Duodenal mucosa (tissue), 2 donors: Measurements from ENCODE around the gene HBG2.

Experiments
- H3K27ac ChIP-seq: one replicate; pipeline ENCODE4 v1.7.0; 2013; ENCODE audit warnings: low read depth, low read length
- H3K27me3 ChIP-seq, 2 donors: one replicate each; pipeline ENCODE4 v1.7.0; 2013; ENCODE audit warnings: low read length in 2 of 2, control low read depth in 1 of 2; ENCODE audit not compliant: insufficient read depth in 2 of 2, control insufficient read depth in 1 of 2
- H3K36me3 ChIP-seq, 2 donors: one replicate each; pipeline ENCODE4 v1.7.0; 2013; ENCODE audit warnings: low read length in 2 of 2, control low read depth in 1 of 2; ENCODE audit not compliant: insufficient read depth in 2 of 2, control insufficient read depth in 1 of 2
- H3K4me1 ChIP-seq, 2 donors: one replicate each; pipeline ENCODE4 v1.7.0; 2013; ENCODE audit warnings: low read length in 2 of 2, control low read depth in 1 of 2; ENCODE audit not compliant: insufficient read depth in 2 of 2, control insufficient read depth in 1 of 2
- H3K4me3 ChIP-seq, 2 donors: one replicate each; pipeline ENCODE4 v1.7.0; 2013; ENCODE audit warnings: low read length in 2 of 2, low read depth in 1 of 2
- H3K9ac ChIP-seq, 2 donors: one replicate each; pipeline ENCODE4 v1.7.0; 2013; ENCODE audit warnings: low read length in 2 of 2, low read depth in 1 of 2
- H3K9me3 ChIP-seq, 2 donors: one replicate each; pipeline ENCODE4 v1.7.0; 2013; ENCODE audit warnings: low read length in 2 of 2, control low read depth in 1 of 2; ENCODE audit not compliant: control insufficient read depth in 1 of 2

The HBG2 gene

DNA sequence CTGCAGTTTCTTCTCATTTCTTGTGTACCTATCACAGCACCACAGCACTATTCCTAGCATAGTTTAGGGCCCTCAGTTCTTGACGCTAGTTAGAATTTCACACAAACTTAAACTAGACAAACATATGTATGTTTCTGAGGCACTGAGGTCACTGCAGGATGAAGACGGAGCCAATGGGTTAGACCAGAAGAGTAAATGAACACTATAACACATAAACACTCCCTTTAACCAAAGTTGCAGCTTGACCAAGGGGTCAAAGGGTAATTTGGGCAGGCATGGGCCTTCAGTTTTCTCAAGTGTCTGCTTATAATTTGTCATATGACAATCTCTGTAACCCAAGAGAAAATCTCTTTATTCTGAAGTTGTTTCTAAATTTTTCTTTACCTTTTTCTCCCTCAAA is 28.0 kb upstream of the HBG2 start:
- Histone ChIP-seq H3K27ac (no peak overlapping the region), H3K9ac (no peak overlapping the region), H3K9me3 (no peaks in the 10 kb centered on the region), H3K36me3 (no peaks in the 10 kb centered on the region), H3K27me3 (no peaks in the 10 kb centered on the region), H3K4me1 (no peaks in the 10 kb centered on the region), H3K4me3 (no peak overlapping the region)

GRCh38 chr11:5281596-5281995 is 27.0 kb upstream of the HBG2 start:
- Histone ChIP-seq H3K9ac (no peak overlapping the region), H3K4me1 (no peaks in the 10 kb centered on the region), H3K36me3 (no peaks in the 10 kb centered on the region), H3K9me3 (no peaks in the 10 kb centered on the region), H3K4me3 (no peak overlapping the region), H3K27me3 (no peaks in the 10 kb centered on the region), H3K27ac (no peak overlapping the region)

DNA sequence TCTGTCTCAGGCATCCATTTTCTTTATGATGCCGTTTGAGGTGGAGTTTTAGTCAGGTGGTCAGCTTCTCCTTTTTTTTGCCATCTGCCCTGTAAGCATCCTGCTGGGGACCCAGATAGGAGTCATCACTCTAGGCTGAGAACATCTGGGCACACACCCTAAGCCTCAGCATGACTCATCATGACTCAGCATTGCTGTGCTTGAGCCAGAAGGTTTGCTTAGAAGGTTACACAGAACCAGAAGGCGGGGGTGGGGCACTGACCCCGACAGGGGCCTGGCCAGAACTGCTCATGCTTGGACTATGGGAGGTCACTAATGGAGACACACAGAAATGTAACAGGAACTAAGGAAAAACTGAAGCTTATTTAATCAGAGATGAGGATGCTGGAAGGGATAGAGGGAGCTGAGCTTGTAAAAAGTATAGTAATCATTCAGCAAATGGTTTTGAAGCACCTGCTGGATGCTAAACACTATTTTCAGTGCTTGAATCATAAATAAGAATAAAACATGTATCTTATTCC is 26.1 kb upstream of the HBG2 start:
- Histone ChIP-seq H3K27ac (no peak overlapping the region), H3K9ac (no peak overlapping the region), H3K9me3 (no peaks in the 10 kb centered on the region), H3K36me3 (no peaks in the 10 kb centered on the region), H3K4me3 (no peak overlapping the region), H3K27me3 (no peaks in the 10 kb centered on the region), H3K4me1 (no peaks in the 10 kb centered on the region)

DNA sequence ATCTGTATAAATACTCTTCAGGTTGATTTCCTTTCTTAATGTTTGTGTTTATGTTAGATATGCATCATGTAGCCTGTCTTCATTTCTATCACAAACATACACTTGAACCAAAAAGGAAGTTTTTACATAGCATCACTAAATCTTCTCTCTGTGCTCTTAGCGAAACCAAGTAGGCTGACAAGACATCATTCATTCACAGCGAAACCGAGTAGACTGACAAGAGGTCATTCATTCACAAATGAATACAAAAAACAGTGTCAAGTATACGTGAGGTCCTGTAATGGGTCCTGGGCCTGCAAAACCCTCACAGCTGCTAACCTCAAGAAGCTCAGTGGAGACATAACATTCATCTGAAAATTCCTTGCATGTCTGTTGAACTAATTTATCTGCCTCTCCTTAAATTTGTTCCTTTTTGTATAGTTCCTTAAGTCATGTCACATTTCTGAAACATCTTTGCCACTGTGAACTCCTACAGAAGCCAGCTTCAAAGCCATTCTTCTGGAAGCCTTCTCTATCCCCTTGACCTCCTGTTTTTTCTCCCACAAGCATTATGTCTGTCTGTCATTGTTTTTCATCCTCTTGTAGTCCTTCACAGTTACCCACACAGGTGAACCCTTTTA is 25.0 kb upstream of the HBG2 start:
- no peaks in the 10 kb centered on the region for H3K36me3 ChIP-seq
- H3K4me1 ChIP-seq: no peaks in the 10 kb centered on the region
- H3K9me3 ChIP-seq: no peaks in the 10 kb centered on the region
- H3K9ac ChIP-seq: no peak overlapping the region
- no peak overlapping the region for H3K4me3 ChIP-seq
- H3K27ac ChIP-seq: no peak overlapping the region
- H3K27me3 ChIP-seq: no peaks in the 10 kb centered on the region

GRCh38 chr11:5277807-5278382 is 23.3 kb upstream of the HBG2 start:
- Histone ChIP-seq H3K27ac (no peak overlapping the region), H3K9ac (no peak overlapping the region), H3K4me1 (no peaks in the 10 kb centered on the region), H3K27me3 (no peaks in the 10 kb centered on the region), H3K36me3 (no peaks in the 10 kb centered on the region), H3K9me3 (no peaks in the 10 kb centered on the region), H3K4me3 (no peak overlapping the region)

DNA sequence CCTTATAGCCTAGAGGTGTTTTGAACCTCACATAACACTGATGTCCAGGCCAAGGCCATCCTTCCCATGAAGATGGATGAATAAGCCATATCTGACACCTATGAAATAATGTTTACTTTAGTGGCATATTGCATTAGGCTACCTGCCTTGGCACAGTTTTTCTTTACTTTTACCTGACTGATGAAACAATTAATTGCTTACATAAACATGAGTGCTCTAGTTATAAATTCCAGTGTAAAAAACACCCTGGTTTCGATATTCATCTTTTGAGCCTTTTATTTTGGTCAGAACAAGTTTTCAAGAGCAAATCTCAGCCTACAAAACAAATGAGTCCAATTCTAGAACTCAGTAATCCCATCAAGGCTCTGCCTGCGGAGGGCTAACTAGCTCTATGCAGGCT is 22.1 kb upstream of the HBG2 start:
- no peaks in the 10 kb centered on the region for H3K4me1 ChIP-seq
- H3K4me3 ChIP-seq: no peak overlapping the region
- no peaks in the 10 kb centered on the region for H3K27me3 ChIP-seq
- H3K9ac ChIP-seq: no peak overlapping the region
- H3K27ac ChIP-seq: no peak overlapping the region
- no peaks in the 10 kb centered on the region for H3K9me3 ChIP-seq
- no peaks in the 10 kb centered on the region for H3K36me3 ChIP-seq

- no peaks in the 10 kb centered on the region for H3K4me1 ChIP-seq
- H3K27me3 ChIP-seq: no peaks in the 10 kb centered on the region
- no peaks in the 10 kb centered on the region for H3K9me3 ChIP-seq
- no peaks in the 10 kb centered on the region for H3K36me3 ChIP-seq
- no peak overlapping the region for H3K9ac ChIP-seq
- H3K4me3 ChIP-seq: no peak overlapping the region
- H3K27ac ChIP-seq: no peak overlapping the region
Measured at GRCh38 chr11:5275369-5276110, 21.0 kb upstream of the HBG2 start.

- no peaks in the 10 kb centered on the region for H3K4me1 ChIP-seq
- H3K27ac ChIP-seq: no peak overlapping the region
- no peak overlapping the region for H3K4me3 ChIP-seq
- H3K27me3 ChIP-seq: no peaks in the 10 kb centered on the region
- H3K9me3 ChIP-seq: no peaks in the 10 kb centered on the region
- no peak overlapping the region for H3K9ac ChIP-seq
- no peaks in the 10 kb centered on the region for H3K36me3 ChIP-seq
Measured at GRCh38 chr11:5274395-5274794, 19.8 kb upstream of the HBG2 start.

- no peak overlapping the region for H3K9ac ChIP-seq
- H3K27me3 ChIP-seq: no peaks in the 10 kb centered on the region
- H3K4me1 ChIP-seq: no peaks in the 10 kb centered on the region
- no peak overlapping the region for H3K27ac ChIP-seq
- H3K36me3 ChIP-seq: no peaks in the 10 kb centered on the region
- H3K4me3 ChIP-seq: no peak overlapping the region
- no peaks in the 10 kb centered on the region for H3K9me3 ChIP-seq
Measured at GRCh38 chr11:5272395-5273017, 17.9 kb upstream of the HBG2 start.

- Histone ChIP-seq H3K9ac (no peak within 1 kb of the TSS), H3K36me3 (no peaks in the 10 kb centered on the region), H3K27me3 (no peaks in the 10 kb centered on the region), H3K4me3 (no peak within 1 kb of the TSS), H3K27ac (no peak within 1 kb of the TSS), H3K9me3 (no peaks in the 10 kb centered on the region), H3K4me1 (no peaks in the 10 kb centered on the region)
Measured at GRCh38 chr11:5269715-5270147, 15.2 kb upstream of the HBG2 start, which contains the start of gene HBE1. TSS of gene HBE1 (minus strand) at chr11:5269945. CDS start at chr11:5269890, 55 bp downstream.
